HuH-7 (cell line): ENCODE results near the gene ZNF350.
"Not testable (repeated sequence)": the region's sequence is repeated elsewhere in the genome, so short reads cannot be mapped to it uniquely, and the experiment has no call there.

Experiments
- DNase-seq: peaks from one replicate; pipeline ENCODE4 v3.0.0; 2011; ENCODE audit warnings: low spot score

Gene ZNF350

DNA sequence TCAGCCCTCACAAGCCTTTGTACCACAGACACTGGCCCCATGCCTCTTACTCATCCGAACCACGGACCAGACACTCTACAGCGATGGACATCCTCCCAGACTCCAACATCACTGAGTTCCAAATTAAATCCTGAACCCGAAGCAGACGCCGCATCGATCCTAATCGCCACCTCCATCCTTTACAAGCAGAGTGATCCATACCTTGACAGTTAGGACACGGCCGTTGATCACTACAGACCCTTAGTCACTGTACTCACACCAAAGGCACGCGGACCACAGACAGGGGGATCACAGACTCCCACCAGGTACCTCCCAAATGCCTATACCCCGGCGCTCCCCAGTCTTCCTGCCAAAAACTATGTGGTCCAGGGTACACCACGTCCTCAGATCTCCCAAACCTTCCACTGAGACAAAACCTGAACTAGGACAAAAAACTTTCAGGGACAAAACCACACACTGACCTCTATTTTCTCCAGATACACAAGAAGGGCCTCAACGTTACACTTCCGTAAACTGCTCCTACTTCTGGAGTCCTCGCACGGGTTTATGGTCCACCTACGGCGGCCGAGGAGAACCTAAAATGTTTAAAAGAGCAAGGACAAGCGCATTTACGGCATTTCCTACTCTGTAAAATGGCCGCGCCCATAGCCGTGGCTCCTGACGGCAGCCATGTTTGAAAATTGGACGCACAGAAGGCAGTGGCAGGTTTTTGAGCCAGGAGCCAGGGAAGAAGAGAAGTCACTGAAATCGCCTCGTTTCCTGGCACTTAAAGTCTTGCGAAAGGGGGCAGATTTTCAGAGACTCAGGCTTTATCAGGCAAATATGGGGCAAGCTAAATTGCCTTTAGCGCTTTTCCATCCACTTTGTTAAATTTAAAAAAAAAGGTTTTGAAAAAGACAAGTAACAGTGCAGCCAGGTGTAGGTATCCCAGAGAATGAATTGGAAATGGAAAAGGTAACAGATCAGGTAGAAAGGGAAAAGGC is at the start of gene ZNF350:
TSS of gene ZNF350 (minus strand) at position 532 of the 983 bp plus-strand sequence. CDS start 12,480 bp downstream, outside the sequence.
- peak; percentile 30 for DNase-seq

DNA sequence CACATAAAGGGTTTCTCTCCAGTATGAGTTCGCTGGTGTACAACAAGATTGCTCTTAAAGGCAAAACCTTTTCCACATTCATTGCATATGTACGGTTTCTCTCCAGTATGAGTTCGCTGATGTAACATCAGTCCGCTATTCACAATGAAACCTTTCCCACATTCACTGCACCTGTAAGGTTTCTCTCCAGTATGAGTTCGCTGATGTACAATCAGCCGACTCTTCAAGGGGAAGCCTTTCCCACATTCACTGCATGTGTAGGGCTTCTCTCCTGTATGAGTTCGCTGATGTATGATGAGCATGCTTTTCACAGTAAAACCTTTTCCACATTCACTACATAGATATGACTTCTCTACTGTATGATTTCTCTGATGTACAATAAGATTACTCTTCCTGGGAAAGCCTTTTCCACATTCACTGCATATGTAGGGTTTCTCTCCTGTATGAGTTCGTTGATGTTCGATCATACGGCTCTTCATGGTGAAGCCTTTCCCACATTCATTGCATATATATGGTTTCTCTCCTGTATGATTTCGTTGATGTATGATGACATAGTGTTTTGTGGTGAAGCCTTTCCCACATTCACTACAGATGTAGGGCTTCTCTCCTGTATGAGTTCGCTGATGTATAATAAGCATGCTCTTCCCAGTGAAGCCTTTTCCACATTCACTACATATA is 47.5 kb upstream of the ZNF350 start:
- DNase-seq: no peak

GRCh38 chr19:52028780-52029123 is 42.1 kb upstream of the ZNF350 start:
- DNase-seq: peak; percentile 11

DNA sequence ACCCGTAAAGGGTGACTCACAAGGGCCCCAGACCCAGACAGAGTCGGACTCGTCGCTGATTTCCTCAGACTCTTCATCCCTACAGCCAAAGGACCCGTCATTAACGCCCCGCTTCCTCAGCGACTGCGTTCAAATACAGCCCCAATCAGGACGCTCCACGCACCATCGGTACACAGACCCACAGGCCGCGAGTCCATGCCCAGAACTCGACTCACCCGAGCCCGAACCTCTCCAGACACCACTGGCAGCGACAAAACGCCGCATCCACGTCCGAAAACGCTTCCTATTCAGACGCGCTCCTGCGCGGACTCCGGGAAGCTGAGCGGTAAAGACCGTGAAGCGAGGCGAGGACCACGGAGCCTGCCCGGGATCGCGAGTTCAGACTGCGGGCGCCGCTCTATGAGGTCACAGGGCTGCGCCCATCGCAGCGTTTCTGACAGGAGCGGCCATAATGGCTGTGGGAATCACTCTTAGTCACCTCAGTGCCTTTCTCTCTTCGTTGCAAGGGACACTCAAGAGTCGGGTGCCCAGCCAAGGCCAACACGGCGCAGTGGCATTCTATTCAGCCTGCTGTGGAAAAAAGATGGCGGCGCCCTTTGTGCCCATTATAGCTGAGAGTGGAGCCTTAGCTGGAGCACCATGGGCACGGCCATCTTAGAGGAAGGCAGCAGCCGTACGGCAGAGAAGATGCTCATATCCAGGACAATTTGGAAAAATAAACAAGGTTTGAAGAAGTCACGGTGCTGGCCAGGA is 41.6 kb upstream of the ZNF350 start, which contains the start of gene ZNF614:
TSS of gene ZNF614 (minus strand) at position 353 of the 753 bp plus-strand sequence. CDS start 2,634 bp downstream, outside the sequence.
- peak; percentile 65 for DNase-seq

GRCh38 chr19:52026255-52026990 is 39.8 kb upstream of the ZNF350 start:
- DNase-seq: not testable (repeated sequence)

GRCh38 chr19:52024478-52024877 is 37.8 kb upstream of the ZNF350 start:
- not testable (repeated sequence) for DNase-seq

DNA sequence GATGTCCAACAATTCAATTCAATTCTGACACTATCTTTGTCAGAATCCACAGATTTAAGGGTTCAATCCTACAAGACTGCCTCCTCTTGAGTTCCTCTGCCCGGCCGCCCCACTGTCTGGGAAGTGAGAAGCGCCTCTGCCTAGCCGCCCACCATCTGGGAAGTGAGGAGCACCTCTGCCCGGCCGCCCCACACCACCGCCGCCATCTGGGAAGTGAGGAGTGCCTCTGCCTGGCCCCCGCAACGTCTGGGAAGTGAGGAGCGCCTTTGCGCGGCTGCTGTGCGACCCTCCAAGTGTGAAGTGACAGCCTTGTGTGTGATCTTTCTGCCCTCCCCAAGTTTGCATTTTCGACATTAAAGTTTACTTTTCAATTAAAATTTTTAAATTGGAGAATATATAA is 35.6 kb upstream of the ZNF350 start:
- DNase-seq: no peak

- DNase-seq: no peak
Measured at GRCh38 chr19:52020506-52020905, 33.9 kb upstream of the ZNF350 start.

DNA sequence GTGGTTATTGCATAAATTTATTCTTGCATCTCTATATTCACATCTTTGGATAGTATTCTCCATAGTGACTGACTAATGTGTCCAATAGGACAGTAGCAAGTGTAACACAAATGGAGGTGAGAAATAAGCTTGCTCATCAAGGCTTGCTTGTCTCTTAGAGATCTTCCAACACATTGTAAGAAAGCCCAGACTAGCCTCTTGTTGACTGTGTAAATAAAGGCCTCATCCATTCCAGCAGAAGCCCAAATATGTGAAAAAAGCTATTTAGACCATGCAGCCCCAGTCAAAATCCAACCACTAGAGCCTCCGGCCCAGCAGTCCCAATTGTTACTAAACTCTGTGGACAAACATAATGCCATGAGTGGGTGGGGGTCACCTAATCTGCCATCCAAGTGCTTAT is 24.0 kb upstream of the ZNF350 start:
- DNase-seq: no peak

- DNase-seq: peak; percentile 60
Measured at GRCh38 chr19:52007806-52008557, 21.3 kb upstream of the ZNF350 start, which contains the start of gene ZNF615. Gene ZNF615 (minus strand): TSS chr19:52008211. CDS start chr19:52003711, 4,500 bp downstream.

DNA sequence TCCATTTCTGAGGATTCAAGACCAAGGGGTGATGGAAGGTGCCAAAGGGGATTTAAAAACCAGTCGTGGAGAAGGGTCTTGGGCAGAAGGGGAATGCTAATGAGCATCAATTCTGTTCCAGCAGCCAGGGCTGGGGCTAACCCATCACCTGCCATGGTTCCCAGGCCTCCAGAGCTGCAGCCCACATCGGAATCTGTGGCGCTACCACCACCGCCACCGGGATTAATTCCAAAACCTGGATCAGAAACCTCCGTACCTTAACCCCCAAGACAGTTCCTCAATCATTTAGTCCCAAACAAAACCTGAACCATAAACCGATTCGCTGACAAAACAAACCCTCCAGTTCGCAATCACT is 20.8 kb upstream of the ZNF350 start:
- DNase-seq: no peak

- DNase-seq: no peak
Measured at GRCh38 chr19:51994048-51994644, 7.5 kb upstream of the ZNF350 start.

GRCh38 chr19:51993422-51993821 is 6.8 kb upstream of the ZNF350 start:
- no peak for DNase-seq

DNA sequence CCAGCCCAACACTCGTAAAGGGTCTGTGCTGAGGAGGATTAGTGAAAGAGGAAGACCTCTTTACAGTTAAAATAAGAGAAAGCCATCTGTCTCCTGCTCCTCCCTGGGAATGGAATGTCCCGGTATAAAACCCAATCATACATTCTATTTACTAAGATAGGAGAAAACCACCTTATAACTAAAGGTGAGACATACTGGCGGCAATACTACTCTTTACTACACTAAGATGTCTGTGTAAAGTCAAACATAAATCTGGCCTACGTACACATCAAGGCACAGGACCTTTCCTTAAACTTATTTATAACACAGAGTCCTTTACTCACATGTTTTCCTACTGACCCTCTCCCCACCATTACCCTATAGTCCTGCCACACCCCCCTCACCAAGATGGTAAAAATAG is 3.3 kb downstream of the ZNF350 start:
- DNase-seq: no peak

GRCh38 chr19:51980926-51981325 is 5.7 kb downstream of the ZNF350 start:
- DNase-seq: not testable (repeated sequence)

- DNase-seq: no peak
Measured at GRCh38 chr19:51980116-51980736, 6.4 kb downstream of the ZNF350 start.

DNA sequence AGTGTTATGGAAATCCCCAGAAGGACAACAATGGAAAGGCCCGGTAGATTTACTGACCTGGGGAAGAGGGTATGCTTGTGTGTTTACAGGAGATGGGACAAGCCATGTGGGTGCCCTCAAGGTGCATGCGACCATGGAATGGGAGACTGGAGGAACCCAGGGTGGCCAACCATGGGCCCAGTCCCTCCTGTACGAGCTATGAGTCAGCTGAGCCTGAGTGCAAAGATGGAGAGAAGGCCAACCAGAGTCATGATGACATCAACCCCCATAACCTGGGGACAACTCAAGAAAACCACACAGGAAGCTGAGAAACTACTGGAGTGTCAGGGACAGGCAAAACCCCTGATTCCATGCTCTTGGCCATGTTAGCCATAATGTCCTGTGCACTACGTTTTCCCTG is 7.8 kb downstream of the ZNF350 start:
- no peak for DNase-seq

DNA sequence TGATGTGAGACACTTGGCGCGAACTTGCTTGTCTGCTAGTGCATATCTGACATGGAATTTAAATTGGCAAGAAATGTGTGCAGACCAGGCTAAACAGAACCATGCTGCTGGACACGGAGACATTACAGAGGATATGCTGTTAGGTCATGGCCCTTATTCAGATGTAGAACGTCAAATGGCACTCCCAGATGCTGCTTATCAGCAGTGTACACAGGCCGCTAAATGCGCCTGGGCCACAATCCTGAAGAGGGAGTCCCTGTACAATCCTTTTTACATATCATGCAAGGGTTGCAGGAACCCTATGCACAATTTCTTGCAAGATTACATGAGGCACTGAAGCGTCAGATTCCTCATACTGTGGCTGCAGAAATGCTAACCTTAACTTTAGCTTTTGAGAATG is 9.3 kb downstream of the ZNF350 start:
- DNase-seq: no peak

DNA sequence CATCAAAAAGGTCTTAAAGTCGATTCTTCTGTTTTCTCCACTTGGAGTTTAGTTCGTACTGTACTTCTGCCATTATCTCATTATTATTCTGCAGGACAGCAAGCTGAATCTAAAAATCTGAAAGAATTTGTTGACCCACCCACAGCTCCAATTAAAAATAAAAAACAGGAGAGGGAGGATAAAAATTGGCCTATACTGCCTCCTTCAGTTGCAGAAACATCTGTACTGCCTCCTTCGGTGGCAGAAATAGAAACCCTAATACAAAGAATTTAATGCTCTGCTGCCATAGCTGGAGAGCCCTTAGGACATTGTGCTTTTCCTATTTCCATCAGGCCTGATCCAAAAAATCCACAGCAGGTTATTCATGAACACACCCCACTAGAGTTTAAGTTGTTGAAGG is 9.8 kb downstream of the ZNF350 start:
- no peak for DNase-seq

DNA sequence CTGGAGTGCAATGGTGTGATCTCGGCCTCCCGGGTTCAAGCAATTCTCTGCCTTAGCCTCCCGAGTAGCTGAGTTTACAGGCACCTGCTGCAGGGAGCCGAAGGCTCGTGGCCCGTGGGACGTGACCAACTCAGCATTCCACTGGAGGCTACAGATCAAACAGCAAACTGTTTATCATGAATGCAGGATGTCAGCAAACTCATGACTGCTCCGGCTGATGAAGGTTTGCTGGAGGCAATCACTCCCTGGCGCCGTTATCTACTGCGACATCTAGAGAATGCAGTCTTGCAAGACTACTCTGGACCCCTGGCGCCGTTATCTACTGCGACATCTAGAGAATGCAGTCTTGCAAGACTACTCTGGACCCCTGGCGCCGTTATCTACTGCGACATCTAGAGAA is 10.9 kb downstream of the ZNF350 start:
- not testable (repeated sequence) for DNase-seq
